ENCODE data around the gene KRTAP10-3. TPM values are rescaled to one million over a fixed set of nuclear protein-coding genes. Genes with fewer than 3 reads are reported as not detected.

Gene KRTAP10-3
- total RNA-seq, 1 experiment from 2014 or later: not detected

DNA sequence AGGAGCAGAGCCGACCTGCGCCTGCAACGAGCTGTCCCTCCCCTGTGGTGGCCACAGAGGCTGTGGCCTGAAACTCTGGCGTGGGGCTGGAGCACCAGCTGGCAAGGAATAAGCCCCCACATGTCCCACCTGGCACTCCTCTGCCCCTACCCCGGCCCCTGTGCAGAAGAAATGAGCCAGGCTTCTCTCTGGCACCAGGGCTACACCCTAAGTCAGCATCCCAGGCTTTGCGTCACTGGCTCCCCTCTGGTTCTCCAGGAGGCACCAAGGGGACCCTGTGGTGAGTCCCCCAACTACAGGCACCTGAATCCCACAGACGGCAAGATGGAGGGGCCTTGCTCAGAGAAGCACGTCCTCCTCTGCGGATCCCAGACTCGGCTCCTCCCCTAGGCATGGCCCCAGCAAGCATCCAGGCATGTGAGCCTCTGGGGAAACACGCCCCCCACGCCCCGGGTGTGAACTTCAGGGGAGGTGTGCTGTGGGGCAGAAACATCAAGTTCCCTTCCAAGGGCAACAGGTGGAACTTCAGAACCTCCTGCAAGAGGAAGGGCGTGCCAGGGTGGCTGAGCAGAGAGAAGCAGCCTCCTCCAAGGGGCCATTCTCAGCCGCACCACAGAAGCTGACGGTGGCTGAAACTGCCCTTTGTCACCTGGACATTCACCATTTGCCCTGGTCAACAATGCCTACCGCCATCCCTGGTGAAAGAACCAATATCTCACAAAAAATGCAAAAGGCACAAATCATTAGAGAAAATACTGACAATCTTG lies 44.7 kb upstream of the KRTAP10-3 start:
- Histone ChIP-seq H3K36me3 (ENCODE audit: control insufficient read depth in 1 of 2, insufficient read depth in 2 of 2, low read length in 2 of 2) (no peaks in the 10 kb centered on the region), H3K9me3 (ENCODE audit: control insufficient read depth in 1 of 2, insufficient read depth in 1 of 2, low read depth in 1 of 2, low read length in 2 of 2) (no peaks in the 10 kb centered on the region), H2AFZ (ENCODE audit: low read depth, low read length, poor library complexity, severe bottlenecking) (no peak overlapping the region), H3K4me1 (ENCODE audit: control insufficient read depth in 1 of 2, insufficient read depth in 2 of 2, low read length in 2 of 2) (no peaks in the 10 kb centered on the region; a peak in 1 of 4 replicates), H3K9me2 (ENCODE audit: insufficient read depth) (no peaks in the 10 kb centered on the region), H3K79me2 (ENCODE audit: insufficient read depth, low read length) (no peaks in the 10 kb centered on the region), H3K4me3 (replicated peaks in 1 of 2; ENCODE audit: low read depth in 1 of 2, low read length in 2 of 2) (no peak overlapping the region), H4K20me1 (ENCODE audit: insufficient read depth) (no peaks in the 10 kb centered on the region), H3K9ac (ENCODE audit: low read length) (no peak overlapping the region), H3K4me2 (ENCODE audit: low read length) (no peak overlapping the region), H3K27ac (ENCODE audit: low read depth, low read length) (no peak overlapping the region), H3K27me3 (ENCODE audit: insufficient read depth, low read length) (peaks cover 11% of the 10 kb centered on the region; the same call in 1 of the 2 replicates)
- ATAC-seq (no peak), DNase-seq (ENCODE audit: low read depth, low spot score) (no peak)
- RAD21 ChIA-PET (ENCODE audit: low non-redundant PET in 1 of 2, low total read pairs in 2 of 2, uncharacterized antibody in 2 of 2, unreplicated experiment in 2 of 2): no interaction called here
- no TSS peak for BruUV-seq (replicated peaks)
- intact Hi-C loops (cut with micrococcal nuclease): no loop called here
- TF ChIP-seq YY1 (IDR thresholded peaks at IDR 0.05; ENCODE audit: extremely low read depth, insufficient replicate concordance, low read depth, low read length) (no peak), ZFX (IDR thresholded peaks at IDR 0.05) (no peak)
- TF ChIP-seq, protein P1, sequence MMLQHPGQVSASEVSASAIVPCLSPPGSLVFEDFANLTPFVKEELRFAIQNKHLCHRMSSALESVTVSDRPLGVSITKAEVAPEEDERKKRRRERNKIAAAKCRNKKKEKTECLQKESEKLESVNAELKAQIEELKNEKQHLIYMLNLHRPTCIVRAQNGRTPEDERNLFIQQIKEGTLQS (IDR thresholded peaks at IDR 0.05): no peak
- POLR2A ChIA-PET: no interaction called here
- CTCF ChIA-PET: no interaction called here

DNA sequence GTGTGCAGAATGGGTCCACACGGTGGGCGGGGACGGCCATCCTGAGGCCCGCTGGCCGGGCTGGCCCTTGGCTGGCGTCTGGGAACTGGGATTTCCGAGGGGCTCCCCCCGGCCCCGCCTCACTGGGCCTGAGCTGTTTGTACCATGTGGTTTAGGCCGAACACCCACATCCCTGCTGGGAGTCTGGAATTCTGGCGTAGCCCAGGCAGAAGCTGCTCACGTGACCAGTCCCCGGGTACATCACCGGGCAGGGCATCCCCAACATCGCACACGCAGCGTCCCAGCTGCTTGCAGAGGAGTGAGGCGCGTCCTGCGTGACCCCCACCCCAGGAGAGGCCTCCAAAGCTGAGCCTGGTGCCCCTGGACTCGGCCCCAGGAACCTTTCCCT lies 43.9 kb upstream of the KRTAP10-3 start:
- intact Hi-C loops (cut with micrococcal nuclease): no loop called here
- no peak overlapping the region for H3K27ac ChIP-seq (ENCODE audit: low read depth, low read length)
- no peaks in the 10 kb centered on the region for H3K79me2 ChIP-seq (ENCODE audit: insufficient read depth, low read length)
- H4K20me1 ChIP-seq (ENCODE audit: insufficient read depth): no peaks in the 10 kb centered on the region
- DNase-seq (ENCODE audit: low read depth, low spot score): no peak
- no peak overlapping the region for H3K4me2 ChIP-seq (ENCODE audit: low read length)
- peaks cover 0 to 3% of the 10 kb centered on the region in 2 experiments; a peak in 1 of 4 replicates for H3K4me1 ChIP-seq (ENCODE audit: control insufficient read depth in 1 of 2, insufficient read depth in 2 of 2, low read length in 2 of 2)
- ATAC-seq: no peak
- no peak overlapping the region for H3K4me3 ChIP-seq (replicated peaks in 1 of 2; ENCODE audit: low read depth in 1 of 2, low read length in 2 of 2)
- no peaks in the 10 kb centered on the region for H3K9me3 ChIP-seq (ENCODE audit: control insufficient read depth in 1 of 2, insufficient read depth in 1 of 2, low read depth in 1 of 2, low read length in 2 of 2)
- no peak overlapping the region for H3K9ac ChIP-seq (ENCODE audit: low read length)
- peaks cover 11% of the 10 kb centered on the region; the same call in 1 of the 2 replicates for H3K27me3 ChIP-seq (ENCODE audit: insufficient read depth, low read length)
- no peaks in the 10 kb centered on the region for H3K9me2 ChIP-seq (ENCODE audit: insufficient read depth)
- ChIA-PET RAD21 (ENCODE audit: low non-redundant PET in 1 of 2, low total read pairs in 2 of 2, uncharacterized antibody in 2 of 2, unreplicated experiment in 2 of 2) (no interaction called here), CTCF (no interaction called here), POLR2A (no interaction called here)
- TF ChIP-seq EZH2 (IDR thresholded peaks at IDR 0.05) (no peak), POLR2A (IDR thresholded peaks at IDR 0.05; ENCODE audit: borderline replicate concordance, extremely low read depth, insufficient read depth, insufficient read length) (no peak)
- no TSS peak for BruUV-seq (replicated peaks)
- H3K36me3 ChIP-seq (ENCODE audit: control insufficient read depth in 1 of 2, insufficient read depth in 2 of 2, low read length in 2 of 2): no peaks in the 10 kb centered on the region
- no peak overlapping the region for H2AFZ ChIP-seq (ENCODE audit: low read depth, low read length, poor library complexity, severe bottlenecking)
